ENCODE results near the gene ASS1.

The ASS1 gene

GRCh38 chr9:130549093-130549735, 104.5 kb downstream of the ASS1 start:
- no peaks in the 10 kb centered on the region for H3K9me3 ChIP-seq (ENCODE audit: severe bottlenecking)
- ATAC-seq (ENCODE audit: low read depth) (peak; percentile 70), DNase-seq (ENCODE audit: low spot score) (no peak)
- no peaks in the 10 kb centered on the region for H3K4me1 ChIP-seq (ENCODE audit: insufficient read depth, poor library complexity, severe bottlenecking)
- no peak overlapping the region for H3K4me3 ChIP-seq (ENCODE audit: severe bottlenecking)
- no peaks in the 10 kb centered on the region for H3K36me3 ChIP-seq (ENCODE audit: low read depth)
- TF ChIP-seq CTCF (IDR thresholded peaks at IDR 0.05; ENCODE audit: poor library complexity, severe bottlenecking): no peak
- H3K27ac ChIP-seq (ENCODE audit: poor library complexity, severe bottlenecking): no peak overlapping the region
- H3K27me3 ChIP-seq (ENCODE audit: insufficient read depth, poor library complexity, severe bottlenecking): no peaks in the 10 kb centered on the region

Data from RWPE2 (cell line).